Thymus (tissue), 11 donors: ENCODE data around the gene SLC7A10. TPM values are rescaled to one million over a fixed set of nuclear protein-coding genes. Genes with fewer than 3 reads are reported as not detected.
"Not testable (repeated sequence)": the region's sequence is repeated elsewhere in the genome, so short reads cannot be mapped to it uniquely, and the experiment has no call there.

ENCODE experiments used
- DNase-seq, 9 donors: peaks; one replicate each; pipeline ENCODE4 v3.0.0-alpha.2; 2013; ENCODE audit warnings: low spot score in 9 of 9, low read depth in 6 of 9, missing footprints in 1 of 9
- H3K27ac ChIP-seq, 2 donors: one replicate each; pipeline ENCODE4 v1.5.1; 2013; ENCODE audit warnings: control low read depth in 1 of 2, low read depth in 1 of 2, low read length in 1 of 2, mild to moderate bottlenecking in 1 of 2, moderate library complexity in 1 of 2
- H3K27me3 ChIP-seq, 2 donors: one replicate each; pipeline ENCODE4 v1.5.1; 2013; ENCODE audit warnings: low read length in 1 of 2; ENCODE audit not compliant: control insufficient read depth in 2 of 2, insufficient read depth in 1 of 2
- H3K36me3 ChIP-seq, 2 donors: one replicate each; pipeline ENCODE4 v1.5.1; 2013; ENCODE audit warnings: low read length in 1 of 2, mild to moderate bottlenecking in 1 of 2, moderate library complexity in 1 of 2; ENCODE audit not compliant: control insufficient read depth in 2 of 2, insufficient read depth in 2 of 2
- H3K4me1 ChIP-seq, 2 donors: one replicate each; pipeline ENCODE4 v1.5.1; 2013; ENCODE audit warnings: low read length in 2 of 2; ENCODE audit not compliant: control insufficient read depth in 2 of 2, insufficient read depth in 2 of 2
- H3K4me3 ChIP-seq, 2 donors: one replicate each; pipeline ENCODE4 v1.5.1; 2013; ENCODE audit warnings: low read length in 2 of 2, control low read depth in 1 of 2, mild to moderate bottlenecking in 1 of 2
- H3K9me3 ChIP-seq, 2 donors: one replicate each; pipeline ENCODE4 v1.5.1; 2013; ENCODE audit warnings: low read length in 1 of 2, mild to moderate bottlenecking in 1 of 2; ENCODE audit not compliant: control insufficient read depth in 2 of 2, insufficient read depth in 1 of 2
- WGBS: extraction: QIAGEN DNeasy Blood & Tissue Kit; methylation state at CpG from one replicate; pipeline ENCODE4 v1.1.7; 2013; 5-methylcytosine and 5-hydroxymethylcytosine counted together
- polyA plus RNA-seq: library from polyadenylated mRNA; stranded (reverse); fragments of 200-250 nt; gene quantifications from one replicate; pipeline ENCODE4 v1.2.3, GENCODE V29; 2013
- total RNA-seq: library from RNA; stranded (reverse); fragments of 120-200 nt; gene quantifications from one replicate; pipeline ENCODE4 v1.2.4, GENCODE V29; 2013
- donor health status: healthy.

SLC7A10 gene
- total and polyA plus RNA-seq, 2 donors, result 0.11 to 0.33 TPM

DNA sequence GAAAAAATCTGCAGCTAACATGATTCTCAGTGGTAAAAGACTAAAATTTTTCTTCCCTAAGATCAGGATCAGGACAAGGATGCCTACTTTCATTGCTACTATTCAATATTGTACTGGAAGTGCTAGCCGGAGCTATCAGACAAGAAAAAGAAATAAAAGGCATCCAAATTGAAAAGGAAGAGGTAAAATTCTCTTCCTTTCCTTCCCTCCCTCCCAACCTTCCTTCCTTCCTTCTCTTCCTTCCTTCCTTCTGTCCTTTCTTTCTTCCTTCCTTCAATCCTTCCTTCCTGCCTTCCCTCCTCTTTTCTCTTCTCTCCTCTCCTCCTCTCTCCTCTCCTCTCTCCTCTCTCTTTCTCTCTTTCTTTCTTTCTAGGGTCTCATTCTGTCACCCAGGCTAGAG, 58.2 kb downstream of the SLC7A10 start:
- Histone ChIP-seq H3K4me1 (no peaks in the 10 kb centered on the region), H3K27me3 (no peaks in the 10 kb centered on the region), H3K36me3 (no peaks in the 10 kb centered on the region), H3K4me3 (no peak overlapping the region), H3K27ac (no peak overlapping the region), H3K9me3 (peaks cover 0 to 8% of the 10 kb centered on the region in 2 donors)
- DNase-seq, result no peak
- 93% methylated on average over 1 of the region's 1 CpG for WGBS

DNA sequence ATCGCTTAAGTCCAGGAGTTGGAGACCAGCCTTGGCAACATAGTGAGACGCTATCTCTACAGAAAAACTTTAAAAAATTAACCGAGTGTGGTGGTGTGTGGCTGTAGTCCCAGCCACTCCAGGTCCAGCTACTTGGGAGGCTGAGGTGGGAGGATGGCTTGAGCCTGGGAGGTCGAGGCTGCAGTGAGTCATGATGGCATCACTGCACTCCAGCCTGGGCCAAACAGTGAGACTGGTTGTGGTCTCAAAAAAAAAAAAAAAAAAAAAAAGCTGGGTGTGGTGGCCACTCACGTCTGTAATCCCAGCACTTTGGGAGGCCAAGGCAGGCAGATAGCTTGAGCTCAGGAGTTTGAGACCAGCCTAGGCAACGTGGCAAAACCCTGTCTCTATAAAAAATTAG, 59.6 kb downstream of the SLC7A10 start:
- H3K36me3 ChIP-seq, H3K27me3 ChIP-seq, H3K4me3 ChIP-seq, H3K27ac ChIP-seq, H3K4me1 ChIP-seq, H3K9me3 ChIP-seq, DNase-seq: not testable (repeated sequence)
- WGBS, result 94% methylated on average over 6 of the region's 6 CpGs

DNA sequence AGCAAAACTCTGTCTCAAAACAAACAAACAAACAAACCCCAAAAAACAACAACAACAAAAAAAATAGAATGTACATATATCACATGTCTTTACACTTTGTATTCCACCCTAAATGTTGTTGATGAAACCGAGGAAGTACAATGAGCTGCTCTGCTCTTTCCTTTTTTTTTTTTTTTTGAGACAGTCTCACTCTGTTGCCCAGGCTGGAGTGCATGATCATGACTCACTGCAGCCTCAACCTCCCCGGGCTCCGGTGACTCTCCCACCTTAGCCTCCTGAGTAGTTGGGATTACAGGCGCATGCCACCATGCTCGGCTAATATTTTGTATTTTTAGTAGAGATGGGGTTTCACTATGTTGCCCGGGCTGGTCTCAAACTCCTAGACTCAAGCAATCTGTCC, 62.2 kb downstream of the SLC7A10 start:
- 96% methylated on average over 6 of the region's 6 CpGs for WGBS
- Histone ChIP-seq H3K27me3 (no peaks in the 10 kb centered on the region), H3K4me3 (no peak overlapping the region), H3K27ac (no peak overlapping the region), H3K9me3 (peaks cover 0 to 8% of the 10 kb centered on the region in 2 donors), H3K36me3 (no peaks in the 10 kb centered on the region), H3K4me1 (peaks cover 21 to 22% of the 10 kb centered on the region in 2 donors)
- DNase-seq, result no peak

GRCh38 chr19:33161201-33161600, 64.4 kb downstream of the SLC7A10 start:
- no peak overlapping the region for H3K4me3 ChIP-seq
- H3K9me3 ChIP-seq, result no peaks in the 10 kb centered on the region
- no peaks in the 10 kb centered on the region for H3K27me3 ChIP-seq
- no peak for DNase-seq
- peaks cover 26 to 29% of the 10 kb centered on the region in 2 donors for H3K4me1 ChIP-seq
- no peak overlapping the region for H3K27ac ChIP-seq
- no peaks in the 10 kb centered on the region for H3K36me3 ChIP-seq
- 80% methylated on average over 4 of the region's 4 CpGs for WGBS

- H3K9me3 ChIP-seq, result no peaks in the 10 kb centered on the region
- peak overlapping the region; percentile 1 to 74 for H3K27ac ChIP-seq
- H3K4me1 ChIP-seq, result peaks cover 26 to 29% of the 10 kb centered on the region in 2 donors
- no peak overlapping the region for H3K4me3 ChIP-seq
- H3K27me3 ChIP-seq, result no peaks in the 10 kb centered on the region
- no peak for DNase-seq
- 87% methylated on average over 8 of the region's 8 CpGs for WGBS
- H3K36me3 ChIP-seq, result no peaks in the 10 kb centered on the region
Observed at GRCh38 chr19:33159893-33160292, 65.8 kb downstream of the SLC7A10 start.

DNA sequence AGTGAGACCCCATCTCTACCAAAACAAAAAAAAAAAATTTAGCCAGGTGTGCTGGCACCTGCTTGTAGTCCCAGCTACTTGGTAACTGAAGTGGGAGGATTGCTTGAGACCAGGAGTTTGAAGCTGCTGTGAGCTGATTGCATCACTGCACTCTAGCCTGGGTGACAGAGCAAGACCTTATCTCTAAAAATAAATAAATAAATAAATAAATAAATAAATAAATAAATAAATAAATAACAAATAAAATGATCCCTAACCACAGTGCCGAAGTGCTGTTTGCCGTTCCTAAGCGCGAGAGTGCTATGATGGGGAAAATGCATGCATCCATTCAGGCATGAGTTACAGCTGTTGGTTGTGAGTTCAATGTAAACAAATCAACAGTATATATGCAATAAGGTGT, 66.5 kb downstream of the SLC7A10 start:
- Histone ChIP-seq H3K4me1 (peaks cover 26 to 29% of the 10 kb centered on the region in 2 donors), H3K9me3 (no peaks in the 10 kb centered on the region), H3K36me3 (no peaks in the 10 kb centered on the region), H3K4me3 (no peak overlapping the region), H3K27ac (no peak overlapping the region), H3K27me3 (no peaks in the 10 kb centered on the region)
- 98% methylated on average over 4 of the region's 4 CpGs for WGBS
- no peak for DNase-seq

Other genes starting within 250 kb of the SLC7A10 start
- gene RHPN2, start 161.0 kb downstream of the SLC7A10 start, total RNA-seq, result 5.1 TPM
- gene RHPN2, start 161.0 kb downstream of the SLC7A10 start, polyA plus RNA-seq, result 4.8 TPM
- gene GPATCH1, start 144.7 kb downstream of the SLC7A10 start, total RNA-seq, result 8.2 TPM
- gene GPATCH1, start 144.7 kb downstream of the SLC7A10 start, polyA plus RNA-seq, result 8.7 TPM
- gene WDR88, start 93.7 kb downstream of the SLC7A10 start, total RNA-seq, result not detected
- 0.05 TPM for gene WDR88, start 93.7 kb downstream of the SLC7A10 start, polyA plus RNA-seq
- gene LRP3, start 31.5 kb downstream of the SLC7A10 start, total RNA-seq, result 2.6 TPM
- gene LRP3, start 31.5 kb downstream of the SLC7A10 start, polyA plus RNA-seq, result 4.0 TPM
- gene CEBPA, start 76.7 kb upstream of the SLC7A10 start, total RNA-seq, result 7.0 TPM
- gene CEBPA, start 76.7 kb upstream of the SLC7A10 start, polyA plus RNA-seq, result 10.1 TPM
- gene CEBPG, start 147.9 kb upstream of the SLC7A10 start, total RNA-seq, result 16.8 TPM
- gene CEBPG, start 147.9 kb upstream of the SLC7A10 start, polyA plus RNA-seq, result 21.0 TPM